Tibial artery (tissue), 4 donors: ENCODE measurements around the gene ERAL1.

Experiments
- DNase-seq, 2 donors: peaks; one replicate each; pipeline ENCODE4 v3.0.0-alpha.2; 2019
- H3K27ac ChIP-seq, 2 donors: fragments of 200-600 bp; sonication (generic) in 1 of 2; 1 replicate in 1 of 2; 2 replicates in 1 of 2; pipeline ENCODE4 v1.5.1; 2018 to 2019; ENCODE audit warnings: mild to moderate bottlenecking in 1 of 2
- H3K27me3 ChIP-seq, 2 donors: fragments of 200-600 bp; sonication (generic) in 1 of 2; one replicate each; pipeline versions ENCODE4 v1.5.1 to v1.6.0; 2016 to 2019
- H3K36me3 ChIP-seq, 3 donors: fragments of 200-600 bp; sonication (generic) in 2 of 3; one replicate each; pipeline ENCODE4 v1.5.1; 2016 to 2019; ENCODE audit warnings: mild to moderate bottlenecking in 2 of 3
- H3K4me1 ChIP-seq, 4 donors: fragments of 200-600 bp; sonication (generic) in 2 of 4; 1 replicate in 3 of 4; 2 replicates in 1 of 4; pipeline ENCODE4 v1.5.1; 2016 to 2019
- H3K4me3 ChIP-seq, 2 donors: fragments of 200-600 bp; sonication (generic) in 1 of 2; 1 replicate in 1 of 2; 2 replicates in 1 of 2; pipeline ENCODE4 v1.5.1; 2018 to 2019; ENCODE audit warnings: mild to moderate bottlenecking in 2 of 2
- H3K9me3 ChIP-seq, 3 donors: fragments of 200-600 bp; sonication (generic) in 1 of 3; one replicate each; pipeline ENCODE4 v1.5.1; 2016 to 2019
- intact Hi-C: fragments of 100-400 bp; cut with DNase I; formaldehyde crosslinking; loops from one replicate; pipeline ENCODE4 v1.15.0; 2023; ENCODE audit warnings: low total_unique reads
- TF ChIP-seq, protein P1 (sequence below), 2 experiments: fragments of 200-600 bp in 1 of 2; fragments of 450-650 bp in 1 of 2; IDR thresholded peaks; one replicate each; pipeline ENCODE4 v1.5.1; 2017 to 2019; ENCODE audit warnings: antibody characterized with exemption in 2 of 2, mild to moderate bottlenecking in 1 of 2, moderate library complexity in 1 of 2

Gene ERAL1

DNA sequence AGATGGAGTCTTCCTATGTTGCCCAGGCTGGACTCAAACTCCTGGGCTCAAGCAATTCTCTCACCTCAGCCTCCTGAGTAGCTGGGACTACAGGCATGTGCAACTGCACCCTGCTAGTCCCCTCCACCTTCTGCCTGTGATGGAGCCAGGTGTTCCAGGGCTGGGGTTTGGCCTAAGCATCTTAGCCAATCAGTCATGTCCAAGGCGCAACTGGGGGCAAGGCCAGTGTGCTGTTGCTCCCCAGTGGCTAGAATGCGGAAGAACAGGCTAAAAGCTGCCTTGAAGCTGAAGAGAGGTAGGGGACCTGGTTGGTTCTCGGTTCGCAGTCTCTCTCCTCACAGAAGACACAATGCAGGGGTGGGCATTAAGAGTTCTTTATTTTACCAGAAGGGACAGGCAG is 24.2 kb downstream of the ERAL1 start:
- Histone ChIP-seq H3K27me3 (no peaks in the 10 kb centered on the region), H3K4me3 (no peak overlapping the region), H3K27ac (no peak overlapping the region), H3K9me3 (no peaks in the 10 kb centered on the region), H3K4me1 (no peaks in the 10 kb centered on the region), H3K36me3 (peaks cover 53 to 67% (median 60%) of the 10 kb centered on the region in 3 donors)
- TF ChIP-seq, protein P1, sequence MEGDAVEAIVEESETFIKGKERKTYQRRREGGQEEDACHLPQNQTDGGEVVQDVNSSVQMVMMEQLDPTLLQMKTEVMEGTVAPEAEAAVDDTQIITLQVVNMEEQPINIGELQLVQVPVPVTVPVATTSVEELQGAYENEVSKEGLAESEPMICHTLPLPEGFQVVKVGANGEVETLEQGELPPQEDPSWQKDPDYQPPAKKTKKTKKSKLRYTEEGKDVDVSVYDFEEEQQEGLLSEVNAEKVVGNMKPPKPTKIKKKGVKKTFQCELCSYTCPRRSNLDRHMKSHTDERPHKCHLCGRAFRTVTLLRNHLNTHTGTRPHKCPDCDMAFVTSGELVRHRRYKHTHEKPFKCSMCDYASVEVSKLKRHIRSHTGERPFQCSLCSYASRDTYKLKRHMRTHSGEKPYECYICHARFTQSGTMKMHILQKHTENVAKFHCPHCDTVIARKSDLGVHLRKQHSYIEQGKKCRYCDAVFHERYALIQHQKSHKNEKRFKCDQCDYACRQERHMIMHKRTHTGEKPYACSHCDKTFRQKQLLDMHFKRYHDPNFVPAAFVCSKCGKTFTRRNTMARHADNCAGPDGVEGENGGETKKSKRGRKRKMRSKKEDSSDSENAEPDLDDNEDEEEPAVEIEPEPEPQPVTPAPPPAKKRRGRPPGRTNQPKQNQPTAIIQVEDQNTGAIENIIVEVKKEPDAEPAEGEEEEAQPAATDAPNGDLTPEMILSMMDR (IDR thresholded peaks at IDR 0.05) = peak in 1 of 2 experiments; percentile 14
- DNase-seq = no peak
- intact Hi-C loops = no loop called here

DNA sequence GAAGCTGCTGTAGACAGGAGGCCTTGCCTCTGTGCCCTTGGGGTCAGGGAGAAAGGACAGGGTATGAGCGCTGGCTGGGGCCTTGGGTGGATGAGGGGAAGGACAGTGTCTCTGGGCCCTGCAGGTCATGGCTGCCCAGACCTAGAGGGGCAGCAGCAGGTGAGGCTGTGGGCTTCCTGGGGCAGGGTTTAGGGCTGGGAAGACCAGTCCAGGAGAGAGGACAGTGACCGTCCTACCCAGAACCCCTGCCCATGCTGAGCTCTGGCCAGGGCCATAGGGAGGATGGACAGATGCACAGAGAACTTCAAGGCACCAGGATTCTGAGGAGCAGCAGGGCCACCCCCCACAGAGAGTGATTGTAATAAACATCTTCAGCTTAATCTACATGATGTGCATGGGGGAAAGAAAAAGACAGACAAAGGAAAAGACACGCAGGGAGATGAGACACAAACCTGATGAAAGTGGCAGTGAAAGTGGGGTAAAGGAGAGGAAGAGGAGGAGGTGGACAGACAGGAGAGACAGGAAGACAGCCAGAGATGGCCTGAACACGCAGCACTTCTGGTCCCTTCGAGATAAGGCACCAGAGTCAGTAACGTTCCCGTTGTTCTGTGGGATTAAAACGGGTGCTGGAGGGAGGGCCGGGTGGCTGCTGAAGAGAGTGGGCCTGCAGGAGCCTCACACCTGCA is 25.2 kb downstream of the ERAL1 start:
- Histone ChIP-seq H3K9me3 (no peaks in the 10 kb centered on the region), H3K27ac (no peak overlapping the region), H3K4me1 (no peaks in the 10 kb centered on the region), H3K36me3 (peaks cover 63 to 77% (median 69%) of the 10 kb centered on the region in 3 donors), H3K27me3 (no peaks in the 10 kb centered on the region), H3K4me3 (no peak overlapping the region)
- TF ChIP-seq, protein P1 (IDR thresholded peaks at IDR 0.05) = no peak
- intact Hi-C loops = no loop called here
- no peak for DNase-seq

DNA sequence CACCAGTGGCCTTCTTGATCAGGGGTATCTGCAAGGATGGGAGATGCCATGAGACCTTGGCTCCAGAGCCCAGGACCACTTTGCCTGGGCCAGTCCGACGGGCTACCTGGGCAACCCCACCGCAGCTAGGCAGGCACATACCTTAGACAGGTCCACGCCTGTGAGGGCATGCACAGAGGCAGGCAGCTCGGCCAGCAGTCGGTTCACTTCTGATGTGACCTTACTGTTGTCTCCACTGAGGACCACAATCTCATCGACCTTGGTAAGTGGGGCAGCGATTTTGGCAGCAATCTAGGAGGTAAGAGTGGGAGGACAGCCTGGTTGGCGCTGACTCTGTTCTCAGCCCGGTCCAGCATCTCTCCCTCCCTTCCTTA is 25.7 kb downstream of the ERAL1 start:
- DNase-seq = no peak
- Histone ChIP-seq H3K27me3 (no peaks in the 10 kb centered on the region), H3K9me3 (no peaks in the 10 kb centered on the region), H3K36me3 (peaks cover 69 to 82% (median 74%) of the 10 kb centered on the region in 3 donors), H3K4me1 (no peaks in the 10 kb centered on the region), H3K4me3 (no peak overlapping the region), H3K27ac (no peak overlapping the region)
- TF ChIP-seq, protein P1 (IDR thresholded peaks at IDR 0.05) = no peak
- intact Hi-C loops = no loop called here

DNA sequence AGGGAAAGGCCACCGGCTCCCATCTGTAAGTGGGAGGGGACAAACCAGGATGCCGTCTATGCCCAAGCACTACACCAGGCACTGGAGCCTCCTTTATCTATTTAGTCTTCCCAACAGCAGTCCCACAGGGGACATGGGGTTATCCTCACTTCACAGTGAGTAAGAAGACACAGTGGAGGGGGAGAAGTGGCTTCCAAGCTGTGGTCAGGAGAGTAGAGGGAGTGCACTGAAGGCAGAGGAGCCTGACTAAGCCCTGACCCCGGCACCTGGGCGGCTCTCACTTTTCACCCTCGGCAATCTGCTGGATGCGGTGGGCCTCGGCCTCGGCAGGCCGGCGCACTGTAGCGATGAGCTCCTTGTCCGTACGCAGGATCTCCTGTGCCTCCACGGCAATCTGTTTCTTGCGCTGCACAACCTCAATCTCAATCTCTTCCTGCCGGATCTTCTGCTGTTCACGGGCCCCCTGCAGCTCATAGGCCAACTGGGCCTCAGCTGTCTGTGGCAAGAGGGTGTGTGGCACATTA is 26.8 kb downstream of the ERAL1 start:
- Histone ChIP-seq H3K27ac (no peak overlapping the region), H3K4me1 (no peaks in the 10 kb centered on the region), H3K9me3 (no peaks in the 10 kb centered on the region), H3K4me3 (no peak overlapping the region), H3K36me3 (peaks cover 73 to 91% (median 84%) of the 10 kb centered on the region in 3 donors), H3K27me3 (no peaks in the 10 kb centered on the region)
- DNase-seq = no peak
- intact Hi-C loops = no loop called here
- TF ChIP-seq, protein P1 (IDR thresholded peaks at IDR 0.05) = no peak

DNA sequence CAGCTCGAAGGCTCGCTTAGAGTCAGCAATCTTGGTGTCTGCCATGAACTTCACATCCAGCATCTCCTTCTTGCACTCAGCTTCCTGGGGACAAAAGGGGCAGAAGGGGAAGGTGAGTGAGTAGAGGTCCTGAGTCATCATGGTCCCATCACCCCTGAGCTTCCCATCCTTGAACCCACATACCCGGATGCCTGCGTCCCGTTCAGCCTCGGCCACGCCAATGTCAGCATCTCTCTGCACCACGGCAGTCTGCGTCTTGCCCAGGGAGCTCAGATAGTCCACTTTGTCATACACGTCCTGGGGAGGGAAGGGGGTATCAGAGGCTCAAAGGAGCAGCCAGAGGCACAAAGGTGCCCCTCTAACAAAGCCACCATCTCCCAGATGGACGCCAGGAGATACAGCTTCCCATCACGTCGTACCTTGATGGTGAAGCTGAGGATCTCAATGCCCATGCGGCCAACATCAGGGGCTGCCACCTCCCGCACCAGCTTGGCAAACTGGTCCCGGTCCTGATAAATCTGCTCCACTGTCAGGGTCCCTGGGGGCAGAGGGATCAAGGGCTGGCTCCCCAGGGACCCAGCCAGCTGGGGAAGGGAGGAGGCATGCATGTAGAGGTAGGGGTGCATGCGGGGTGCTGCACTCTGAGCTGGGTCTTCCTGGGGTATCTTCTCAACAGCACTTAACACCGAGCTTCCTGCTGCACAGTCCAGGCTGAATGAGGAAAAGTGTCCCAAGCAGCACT is 27.5 kb downstream of the ERAL1 start:
- no peak overlapping the region for H3K4me3 ChIP-seq
- intact Hi-C loops = no loop called here
- no peak overlapping the region for H3K27ac ChIP-seq
- no peaks in the 10 kb centered on the region for H3K4me1 ChIP-seq
- peaks cover 76 to 98% (median 90%) of the 10 kb centered on the region in 3 donors for H3K36me3 ChIP-seq
- H3K27me3 ChIP-seq = no peaks in the 10 kb centered on the region
- no peak for DNase-seq
- no peaks in the 10 kb centered on the region for H3K9me3 ChIP-seq
- TF ChIP-seq, protein P1 (IDR thresholded peaks at IDR 0.05) = no peak
